MV-4-11 (cell line): ENCODE results near the gene SLC35F1.

Experiments used
- DNase-seq: peaks from one replicate; lab custom pipeline; 2025; lab: John Stamatoyannopoulos, UW

SLC35F1 gene

GRCh38 chr6:118122801-118123200, 215.7 kb downstream of the SLC35F1 start:
- no peak for DNase-seq

DNA sequence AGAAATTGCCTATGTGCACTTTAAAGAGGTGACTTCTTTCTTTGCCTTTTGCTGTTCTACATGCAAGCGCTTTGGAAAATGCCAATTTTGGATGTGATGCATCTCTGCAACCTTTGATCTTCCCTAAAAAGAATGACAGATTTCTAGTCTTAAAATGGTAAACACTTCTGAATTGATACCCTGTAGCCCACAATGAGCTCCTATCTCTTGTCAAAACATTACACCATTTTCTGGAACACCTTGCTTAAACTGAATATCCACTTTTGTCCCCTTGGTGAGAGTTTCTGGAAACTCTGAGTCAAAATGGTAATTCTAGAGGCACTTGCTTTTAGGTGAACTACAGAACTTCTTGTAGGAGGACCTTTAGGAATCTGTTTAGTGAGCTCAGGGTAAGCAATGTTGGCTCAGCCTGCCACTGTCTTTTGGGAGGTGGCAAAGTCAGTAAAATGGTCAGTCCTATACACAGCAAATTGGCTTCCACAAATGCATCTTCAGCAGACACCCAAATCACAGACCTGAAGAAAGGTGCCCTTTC, 216.5 kb downstream of the SLC35F1 start:
- DNase-seq = no peak

- no peak for DNase-seq
Measured at GRCh38 chr6:118124851-118125250, 217.8 kb downstream of the SLC35F1 start.

DNA sequence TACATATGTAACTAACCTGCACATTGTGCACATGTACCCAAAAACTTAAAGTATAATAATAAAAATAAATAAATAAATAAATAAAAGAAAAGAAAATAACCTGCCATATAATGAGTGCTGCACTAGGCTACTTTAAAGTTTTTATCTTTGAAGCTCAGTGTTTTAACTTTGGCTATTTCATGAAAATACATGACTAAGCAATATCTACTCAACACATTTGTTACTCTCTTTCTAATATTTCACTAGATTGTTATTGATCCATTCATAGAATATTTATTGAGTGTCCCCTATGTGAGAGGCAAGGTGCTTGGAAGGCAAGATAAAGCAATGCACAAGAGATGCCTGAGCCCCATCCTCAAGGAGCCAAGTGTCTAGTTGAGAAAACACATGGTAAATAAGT, 221.7 kb downstream of the SLC35F1 start:
- DNase-seq = no peak

DNA sequence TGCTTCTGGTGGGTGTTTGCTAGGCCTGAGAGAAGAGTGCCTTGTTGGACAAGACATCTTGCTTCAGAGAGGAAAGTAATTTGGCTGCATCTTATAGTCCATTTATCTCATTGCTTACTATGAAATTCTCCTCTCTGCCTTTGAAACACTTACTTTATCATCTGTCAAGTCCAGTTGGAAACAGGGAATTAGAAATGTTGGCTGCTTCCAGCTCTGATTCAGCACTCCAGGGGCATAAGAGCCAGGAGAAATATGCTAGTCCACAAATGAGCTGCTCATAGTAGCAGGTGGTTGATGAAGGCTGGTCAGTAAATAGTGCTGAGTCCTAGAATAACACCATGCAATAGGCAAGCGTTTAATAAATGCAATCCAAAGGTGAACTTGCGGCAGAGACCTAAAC, 227.1 kb downstream of the SLC35F1 start:
- no peak for DNase-seq

DNA sequence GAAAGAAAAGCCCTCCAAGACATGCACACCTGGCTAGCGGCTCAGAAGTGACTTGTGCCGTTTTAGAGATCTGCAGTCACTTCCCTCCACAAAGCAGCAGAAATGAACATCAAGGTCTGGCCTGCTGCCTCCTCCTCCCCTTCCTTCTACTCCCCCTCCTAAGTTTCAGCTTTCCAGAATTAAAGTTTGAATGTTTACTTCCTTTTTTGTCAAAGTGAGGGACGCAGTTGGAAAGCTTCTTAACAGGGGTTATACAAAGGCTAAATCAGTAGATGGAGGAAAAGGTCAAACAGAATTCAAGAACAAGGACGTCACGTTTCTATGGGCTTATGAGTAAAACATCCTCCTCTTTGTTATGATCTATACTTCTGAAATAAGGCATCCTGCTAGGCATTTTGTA, 227.7 kb downstream of the SLC35F1 start:
- peak; percentile 8 for DNase-seq

DNA sequence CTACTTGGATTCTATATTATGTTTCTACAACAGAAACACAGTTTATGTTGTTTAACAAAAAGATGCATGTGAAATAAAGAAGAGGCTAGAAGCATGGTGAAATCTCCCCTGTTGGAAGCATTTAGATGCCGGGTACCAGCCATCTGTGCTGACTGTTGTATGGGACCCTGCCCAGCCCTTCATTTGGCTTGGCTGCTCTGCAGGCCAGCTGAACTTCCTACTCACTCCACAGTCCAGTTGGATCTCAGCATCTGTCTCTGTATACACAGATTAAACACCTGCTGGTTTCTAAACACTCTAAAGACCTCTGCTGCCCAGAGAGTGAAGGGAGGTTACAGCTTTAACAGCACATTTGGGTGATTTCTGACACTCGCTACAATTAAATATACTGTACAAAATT, 228.3 kb downstream of the SLC35F1 start:
- DNase-seq = no peak

GRCh38 chr6:118141211-118141610, 234.1 kb downstream of the SLC35F1 start:
- no peak for DNase-seq

DNA sequence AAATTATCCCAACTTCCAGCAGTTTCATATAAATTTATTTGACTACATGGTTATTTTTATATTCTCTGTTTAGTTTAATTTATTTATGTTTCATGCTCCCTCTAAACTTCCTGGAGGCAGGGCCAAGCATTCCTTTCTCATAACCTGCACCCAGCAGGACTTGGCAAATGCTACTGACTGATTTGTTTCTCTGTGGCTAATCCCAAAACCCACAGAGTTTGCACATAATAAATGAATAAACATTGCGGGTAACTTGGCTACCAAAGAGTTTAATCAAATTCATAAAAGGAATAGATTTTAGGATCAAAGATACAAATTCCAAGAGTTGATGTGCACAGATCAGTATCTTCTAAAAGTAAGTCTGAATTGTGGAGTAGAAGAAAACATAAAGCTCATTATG, 239.5 kb downstream of the SLC35F1 start:
- DNase-seq = no peak

DNA sequence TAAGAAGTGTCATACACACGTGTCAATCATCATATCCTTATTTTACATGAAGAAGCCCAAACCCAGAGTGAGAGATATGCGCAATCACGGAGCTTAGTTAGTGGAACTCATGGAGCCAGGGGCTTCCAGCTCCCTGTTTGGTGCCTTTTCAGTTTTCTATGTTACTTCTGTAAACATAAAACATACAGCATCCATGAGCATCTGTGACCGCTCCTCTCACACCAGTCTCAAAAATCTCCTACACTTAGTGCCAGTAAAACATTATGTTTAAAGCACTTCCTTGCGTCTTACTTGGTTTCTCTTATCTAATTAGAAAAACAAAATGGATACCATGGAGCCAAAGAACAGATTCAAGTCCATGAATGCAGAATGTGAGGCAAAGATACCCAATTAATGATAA, 240.4 kb downstream of the SLC35F1 start:
- DNase-seq = no peak

GRCh38 chr6:118148561-118148960, 241.5 kb downstream of the SLC35F1 start:
- DNase-seq = no peak

DNA sequence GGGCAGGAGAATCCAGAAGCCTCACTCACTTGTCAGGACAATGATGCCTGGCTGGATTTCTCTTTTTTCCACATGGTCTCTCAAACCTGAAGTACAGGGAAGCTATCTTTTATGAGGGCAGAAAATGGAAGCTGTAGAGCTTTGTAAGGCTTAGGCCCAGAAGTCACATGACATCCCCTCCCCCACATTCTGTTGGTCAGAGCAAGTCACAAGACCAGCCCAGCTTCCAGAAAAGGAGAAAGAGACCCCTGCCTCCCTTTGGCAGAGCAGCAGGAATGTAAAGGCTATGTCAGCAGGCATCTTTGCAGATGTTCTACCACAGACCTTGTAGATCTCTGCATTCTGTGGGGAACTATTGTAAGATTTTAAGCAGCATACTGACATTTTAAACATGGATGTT, 245.5 kb downstream of the SLC35F1 start:
- no peak for DNase-seq

GRCh38 chr6:118161343-118161742, 254.3 kb downstream of the SLC35F1 start:
- DNase-seq = no peak

DNA sequence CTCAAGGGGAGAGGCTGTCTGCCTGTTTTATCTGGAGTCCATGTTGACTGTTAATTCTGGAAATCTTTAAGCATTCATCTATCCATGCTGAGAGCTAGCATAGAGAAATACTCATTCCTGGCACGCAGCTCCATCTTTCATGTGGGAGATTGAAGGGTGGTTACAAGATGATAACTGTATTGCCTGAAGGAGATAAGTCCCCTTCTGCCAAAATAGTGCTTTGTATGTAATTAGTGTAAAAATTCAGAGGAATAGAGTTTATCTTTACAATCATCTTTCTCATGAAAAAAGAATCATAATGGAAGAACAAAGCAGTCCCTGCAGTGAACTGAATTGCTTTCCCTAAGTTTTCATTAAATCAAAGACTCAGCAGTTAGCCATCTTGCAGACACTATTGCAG, 256.5 kb downstream of the SLC35F1 start:
- no peak for DNase-seq

DNA sequence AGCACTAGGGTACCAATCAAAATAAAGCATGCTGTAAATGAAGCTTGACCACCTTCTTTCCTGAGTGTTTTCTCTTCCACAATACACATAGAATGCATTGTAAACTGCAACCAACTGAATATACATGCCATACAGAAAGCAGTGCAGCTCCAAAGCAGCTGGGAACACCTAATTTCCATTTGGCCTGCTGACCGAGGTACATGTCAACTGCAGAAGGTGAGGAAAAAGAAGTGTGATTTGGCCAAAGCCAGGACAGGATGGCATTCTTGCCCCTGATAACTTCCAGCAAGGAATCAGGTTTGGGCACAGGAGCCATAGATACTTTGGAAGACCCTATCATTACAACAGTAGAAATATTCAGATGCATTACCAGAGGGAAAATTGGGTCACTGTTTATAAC, 258.4 kb downstream of the SLC35F1 start:
- no peak for DNase-seq

GRCh38 chr6:118168421-118168820, 261.4 kb downstream of the SLC35F1 start:
- DNase-seq = peak; percentile 76

DNA sequence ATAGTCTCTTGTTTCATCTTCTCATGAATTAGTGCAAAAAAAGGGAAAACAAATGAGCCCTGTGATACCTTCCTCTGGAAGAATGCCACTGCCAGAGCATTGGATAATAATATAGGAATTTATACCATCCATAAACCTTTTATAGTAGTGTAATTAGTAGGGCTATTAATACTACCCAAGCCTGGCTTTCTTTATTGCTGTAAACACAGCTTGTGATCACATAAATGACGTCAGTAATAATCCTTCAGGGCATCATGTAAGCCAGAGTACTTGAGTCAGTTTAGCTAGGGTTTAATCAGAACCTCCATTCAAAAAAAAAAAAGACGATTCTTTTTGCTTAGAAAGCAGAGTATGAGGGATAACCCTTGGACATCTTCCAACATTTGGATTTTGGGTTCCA, 264.8 kb downstream of the SLC35F1 start:
- DNase-seq = no peak

GRCh38 chr6:118174071-118174470, 267.0 kb downstream of the SLC35F1 start:
- DNase-seq = no peak

- DNase-seq = no peak
Measured at GRCh38 chr6:118177720-118178119, 270.7 kb downstream of the SLC35F1 start.

DNA sequence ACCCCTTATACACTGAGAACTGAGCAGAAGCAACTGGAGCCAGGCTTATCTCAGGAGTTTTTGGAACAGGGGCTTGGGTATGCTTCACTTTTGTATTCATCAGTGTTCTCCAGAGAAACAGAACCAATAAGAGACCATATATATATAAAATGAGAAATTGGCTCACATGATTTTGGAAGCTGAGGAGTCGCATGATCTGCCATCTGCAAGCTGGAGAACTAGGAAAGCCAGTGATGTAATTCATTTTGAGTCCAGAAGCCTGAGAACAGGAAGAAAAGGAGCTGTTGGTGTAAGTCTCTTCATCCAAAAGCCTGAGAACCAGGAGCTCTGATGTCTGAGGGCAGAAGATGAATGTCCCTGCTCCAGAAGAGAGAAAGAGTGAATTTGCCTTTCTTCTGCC, 272.0 kb downstream of the SLC35F1 start:
- DNase-seq = no peak

DNA sequence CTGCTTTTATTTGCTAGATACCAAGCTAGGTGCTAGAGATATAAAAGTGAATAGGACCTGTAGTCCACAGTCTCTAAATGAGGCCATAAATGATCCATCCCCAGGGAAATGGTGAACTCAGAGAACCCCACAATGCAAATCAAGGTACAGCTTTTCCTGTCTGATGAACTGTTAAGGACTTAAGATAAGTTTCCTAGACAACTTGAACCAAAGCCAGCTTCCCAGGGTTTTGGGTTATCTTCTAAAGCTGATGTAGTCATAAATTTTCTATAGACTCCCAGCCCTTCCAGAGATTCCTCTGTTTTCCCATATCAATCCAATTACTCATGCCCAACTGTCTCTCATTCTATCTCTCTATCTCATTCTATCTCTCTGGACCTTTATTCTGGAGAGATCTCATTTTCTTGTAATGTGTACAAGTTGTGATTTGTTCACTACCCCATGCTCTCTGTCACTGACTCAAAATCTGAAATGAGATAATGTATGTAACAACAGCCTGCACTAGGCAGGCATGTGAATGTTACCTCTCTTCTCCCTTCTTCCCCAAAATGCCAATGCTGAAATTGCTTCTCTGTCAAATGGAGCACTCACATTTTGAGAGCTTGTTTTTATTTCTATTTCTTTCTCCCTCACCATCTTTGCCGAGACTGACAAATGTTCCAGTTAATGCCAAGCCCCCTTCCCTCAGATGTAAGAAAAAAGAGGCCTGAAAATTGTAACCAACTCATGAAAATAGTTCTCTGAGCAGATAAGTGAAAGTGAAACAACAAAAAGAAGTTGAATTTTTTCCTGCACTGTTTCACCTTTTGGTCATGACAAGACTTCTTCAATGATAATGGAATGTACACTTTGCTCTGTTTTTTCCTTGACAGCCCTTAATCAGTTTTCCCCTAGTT, 279.9 kb downstream of the SLC35F1 start:
- no peak for DNase-seq

- peak; percentile 86 for DNase-seq
Measured at GRCh38 chr6:118187568-118188164, 280.6 kb downstream of the SLC35F1 start.

GRCh38 chr6:118188561-118188960, 281.5 kb downstream of the SLC35F1 start:
- no peak for DNase-seq
